ENCODE results near the gene DGLUCY. TPM values are rescaled to one million over a fixed set of nuclear protein-coding genes. Genes with fewer than 3 reads are reported as not detected.
"Not testable (repeated sequence)": the region's sequence is repeated elsewhere in the genome, so short reads cannot be mapped to it uniquely, and the experiment has no call there.

Gene DGLUCY
- total RNA-seq, 1 donor from 2014 or later = 20.1 TPM

DNA sequence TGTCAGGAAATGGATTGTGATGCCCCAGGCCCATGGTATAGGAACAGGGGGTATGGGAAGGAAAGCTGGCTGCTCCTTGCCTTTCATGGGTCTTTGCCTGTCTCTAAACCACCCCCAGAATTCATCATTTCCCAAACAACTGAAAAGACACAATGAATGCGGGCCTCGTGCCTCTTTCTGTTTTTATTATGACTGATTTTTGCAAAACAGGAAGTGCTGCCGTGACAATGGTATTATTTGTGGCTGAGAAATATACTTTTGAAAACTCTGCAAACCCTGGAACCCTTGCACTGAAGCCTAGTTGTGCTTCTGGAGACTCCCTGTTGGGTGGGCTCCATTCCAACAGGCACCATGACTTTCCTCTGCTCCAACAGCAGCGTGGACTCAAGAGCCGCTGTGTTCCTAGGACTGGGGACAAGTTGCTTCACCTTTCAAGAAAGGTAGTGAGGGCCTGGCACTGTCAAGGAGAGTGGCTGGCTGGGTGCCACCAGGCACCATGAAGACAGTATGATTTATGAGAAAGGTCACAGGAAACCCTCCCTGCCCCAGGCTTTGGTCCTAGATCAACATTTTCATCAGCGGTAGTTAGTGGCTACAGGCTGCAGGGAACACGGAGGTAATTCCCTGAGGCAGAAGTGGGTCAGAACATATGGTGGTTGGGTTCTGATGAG, 4.8 kb upstream of the DGLUCY start:
- DNase-seq = no peak

DNA sequence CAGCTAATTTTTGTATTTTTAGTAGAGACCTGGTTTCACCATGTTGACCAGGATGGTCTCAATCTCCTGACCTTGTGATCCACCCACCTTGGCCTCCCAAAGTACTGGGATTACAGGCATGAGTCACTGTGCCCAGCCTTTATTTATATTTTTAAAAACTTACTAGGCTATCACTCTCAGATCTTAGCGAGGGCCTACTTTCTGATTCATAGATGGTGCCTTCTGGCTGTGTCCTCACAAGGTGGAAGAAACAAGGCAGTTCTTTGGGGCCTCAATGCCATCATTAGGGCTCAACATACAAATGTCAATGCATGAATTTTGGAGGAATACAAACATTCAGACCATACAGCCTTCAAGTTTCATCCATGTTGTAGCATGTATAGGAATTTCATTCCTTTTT, 2.4 kb upstream of the DGLUCY start:
- no peak for DNase-seq

DNA sequence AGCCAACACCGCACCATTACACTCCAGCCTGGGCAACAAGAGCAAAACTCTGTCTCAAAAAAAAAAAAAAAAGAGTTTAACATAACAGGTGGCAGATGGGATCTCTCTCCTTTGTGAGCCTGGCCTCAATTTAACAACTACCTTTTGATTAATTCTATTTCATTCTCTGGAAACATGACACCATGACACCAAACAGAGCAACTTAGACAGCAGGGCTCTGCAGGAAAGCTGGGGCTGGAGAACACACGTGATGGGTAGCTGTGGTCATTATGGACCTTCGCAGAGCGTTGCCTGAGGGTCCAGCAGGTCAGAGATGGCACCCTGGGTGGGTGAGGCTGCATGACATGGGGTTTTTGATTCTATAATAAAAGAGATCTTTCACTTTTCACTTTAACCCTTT, 1.7 kb upstream of the DGLUCY start:
- DNase-seq = no peak

DNA sequence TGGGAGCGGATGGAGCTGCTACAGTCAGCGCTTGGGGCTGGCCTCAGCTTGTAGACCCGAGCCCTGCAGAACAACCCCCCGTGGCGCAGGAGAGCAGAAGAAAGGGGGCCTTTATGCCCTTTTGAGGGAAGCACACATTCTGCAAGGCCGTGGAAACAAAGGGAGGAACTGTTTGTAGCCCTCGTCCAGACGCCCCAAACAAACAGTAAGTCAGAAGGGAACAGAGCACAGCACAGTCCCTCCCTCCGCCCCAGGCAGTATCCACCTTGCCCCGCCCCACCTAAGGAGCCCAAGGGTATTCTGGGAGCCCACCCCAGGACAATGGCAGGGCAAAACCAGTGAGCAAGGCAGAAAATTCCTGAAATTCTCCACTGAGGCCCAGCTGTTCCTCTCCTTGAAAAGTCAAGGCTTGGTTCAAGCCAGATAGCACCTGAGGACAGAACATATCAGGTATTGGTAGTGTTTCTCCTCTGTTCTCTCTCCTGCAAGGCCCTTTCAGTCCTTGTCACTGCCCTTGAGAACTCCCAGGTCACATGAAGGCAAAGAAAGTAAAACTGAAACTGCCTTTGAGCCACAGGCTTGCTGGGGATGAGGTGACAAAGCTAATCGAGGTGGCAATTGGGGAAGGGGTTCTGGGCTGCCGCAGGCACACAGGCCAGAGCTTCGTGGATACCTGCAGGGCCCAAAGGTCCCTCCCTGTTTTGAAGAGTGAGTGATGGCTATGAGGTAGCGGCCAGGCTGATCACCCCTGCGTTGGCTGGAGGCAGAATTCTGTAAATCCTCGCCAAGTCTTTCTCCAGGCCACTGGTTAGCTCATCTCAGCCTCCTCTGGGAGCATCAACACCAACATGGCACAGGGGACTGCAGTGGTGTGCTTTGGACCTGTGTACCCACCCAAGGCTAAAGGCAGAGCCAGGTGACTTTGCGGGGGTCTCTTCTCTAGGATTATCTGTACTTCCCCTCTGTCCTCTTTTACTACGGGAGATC, 499 bp downstream of the DGLUCY start:
- peak; percentile 93 for DNase-seq

- no peak for DNase-seq
These were observed 2.3 kb downstream of the DGLUCY start for GRCh38 chr14:91115986-91116770.

DNA sequence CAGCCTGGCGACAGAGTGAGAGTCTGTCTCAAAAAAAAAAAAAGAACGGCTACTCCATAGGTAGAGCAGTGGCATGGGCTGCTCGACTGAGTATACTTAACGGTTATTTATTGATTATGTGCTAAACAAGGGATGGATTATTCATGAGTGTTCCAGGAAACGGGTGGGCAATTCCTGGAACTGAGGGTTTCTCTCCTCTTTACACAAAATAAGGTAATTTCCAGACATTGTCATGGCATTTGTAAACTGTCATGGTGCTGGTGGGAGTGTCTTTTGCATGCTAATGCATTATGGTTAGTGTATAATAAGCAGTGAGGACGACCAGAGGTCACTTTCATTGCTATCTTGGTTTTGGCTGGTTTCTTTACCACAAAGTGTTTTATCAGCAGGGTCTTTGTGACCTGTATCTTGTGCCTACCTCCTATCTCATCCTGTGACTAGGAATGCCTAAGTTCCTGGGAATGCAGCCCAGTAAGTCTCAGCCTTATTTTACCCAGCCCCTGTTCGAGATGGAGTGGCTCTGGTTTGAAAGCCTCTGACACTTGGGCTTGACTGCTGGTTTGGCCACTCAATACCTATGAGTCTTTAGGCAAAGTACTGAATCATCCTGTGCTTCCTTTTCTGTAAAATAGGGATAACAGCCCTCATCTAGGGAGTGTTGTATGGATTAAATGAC, 3.2 kb downstream of the DGLUCY start:
- no peak for DNase-seq

DNA sequence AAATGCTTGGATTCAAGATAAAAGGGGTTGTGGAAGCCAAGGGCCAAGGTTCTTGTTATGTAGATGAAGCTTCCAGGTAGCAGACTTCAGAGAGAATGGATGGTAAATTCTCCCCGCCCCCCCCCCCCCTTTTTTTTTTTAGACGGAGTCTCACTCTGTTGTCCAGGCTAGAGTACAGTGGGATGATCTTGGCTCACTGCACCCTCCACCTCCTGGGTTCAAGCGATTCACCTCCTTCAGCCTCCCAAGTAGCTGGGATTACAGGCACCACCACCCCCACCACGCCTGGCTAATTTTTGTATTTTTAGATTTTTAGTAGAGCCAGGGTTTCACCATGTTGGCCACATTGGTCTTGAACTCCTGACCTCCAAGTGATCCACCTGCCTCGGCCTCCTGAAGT, 4.1 kb downstream of the DGLUCY start:
- DNase-seq = no peak

GRCh38 chr14:91118511-91119068, 4.7 kb downstream of the DGLUCY start:
- no peak for DNase-seq

DNA sequence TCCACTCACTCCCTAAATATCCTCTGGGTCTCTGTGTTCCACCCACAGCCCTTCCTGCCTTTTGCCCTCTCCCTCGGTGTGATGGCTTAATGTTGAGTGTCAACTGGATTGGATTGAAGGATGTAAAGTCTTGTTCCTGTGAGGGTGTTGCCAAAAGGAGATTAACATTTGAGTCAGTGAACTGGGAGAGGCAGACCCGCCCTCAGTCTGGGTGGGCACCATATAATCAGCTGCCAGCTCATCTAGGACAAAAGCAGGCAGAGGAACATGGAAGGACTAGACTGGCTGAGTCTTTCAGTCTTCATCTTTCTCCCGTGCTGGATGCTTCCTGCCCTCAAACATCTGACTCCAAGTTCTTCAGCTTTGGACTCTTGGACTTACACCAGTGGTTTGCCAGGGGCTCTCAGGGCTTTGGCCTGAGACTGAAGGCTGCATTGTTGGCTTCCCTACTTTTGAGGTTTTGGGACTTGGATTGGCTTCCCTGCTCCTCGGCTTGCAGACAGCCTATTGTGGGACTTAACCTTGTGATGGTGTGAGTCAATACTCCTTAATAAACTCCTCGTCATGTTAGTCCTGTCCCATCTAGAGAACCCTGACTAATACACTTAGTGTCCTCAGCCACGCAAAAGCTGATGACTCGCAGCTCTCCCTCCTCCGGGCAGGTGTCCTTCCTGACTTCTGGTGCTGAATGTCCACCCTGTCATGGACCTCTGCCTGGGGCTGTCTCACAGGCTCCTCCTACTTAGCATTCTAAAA, 5.9 kb downstream of the DGLUCY start:
- DNase-seq = no peak

DNA sequence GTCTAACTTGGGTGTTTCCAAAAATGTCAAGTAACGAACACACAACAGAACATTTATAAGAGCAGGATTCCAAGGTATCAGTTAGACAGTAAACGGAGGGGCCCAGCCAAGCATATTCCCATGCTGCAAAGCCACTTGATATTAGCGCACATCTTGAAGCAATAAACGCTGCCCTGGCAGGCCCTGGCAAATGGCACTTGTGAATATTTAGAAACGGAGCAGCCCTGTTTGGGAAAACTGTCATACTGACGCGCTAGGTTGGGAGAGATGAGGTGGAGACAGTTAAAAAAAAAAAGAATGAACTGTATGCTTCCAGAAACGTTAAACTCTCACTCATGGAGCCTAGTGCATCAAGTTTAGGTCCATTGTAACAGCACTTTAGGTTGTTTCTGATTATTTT, 9.3 kb downstream of the DGLUCY start:
- no peak for DNase-seq

DNA sequence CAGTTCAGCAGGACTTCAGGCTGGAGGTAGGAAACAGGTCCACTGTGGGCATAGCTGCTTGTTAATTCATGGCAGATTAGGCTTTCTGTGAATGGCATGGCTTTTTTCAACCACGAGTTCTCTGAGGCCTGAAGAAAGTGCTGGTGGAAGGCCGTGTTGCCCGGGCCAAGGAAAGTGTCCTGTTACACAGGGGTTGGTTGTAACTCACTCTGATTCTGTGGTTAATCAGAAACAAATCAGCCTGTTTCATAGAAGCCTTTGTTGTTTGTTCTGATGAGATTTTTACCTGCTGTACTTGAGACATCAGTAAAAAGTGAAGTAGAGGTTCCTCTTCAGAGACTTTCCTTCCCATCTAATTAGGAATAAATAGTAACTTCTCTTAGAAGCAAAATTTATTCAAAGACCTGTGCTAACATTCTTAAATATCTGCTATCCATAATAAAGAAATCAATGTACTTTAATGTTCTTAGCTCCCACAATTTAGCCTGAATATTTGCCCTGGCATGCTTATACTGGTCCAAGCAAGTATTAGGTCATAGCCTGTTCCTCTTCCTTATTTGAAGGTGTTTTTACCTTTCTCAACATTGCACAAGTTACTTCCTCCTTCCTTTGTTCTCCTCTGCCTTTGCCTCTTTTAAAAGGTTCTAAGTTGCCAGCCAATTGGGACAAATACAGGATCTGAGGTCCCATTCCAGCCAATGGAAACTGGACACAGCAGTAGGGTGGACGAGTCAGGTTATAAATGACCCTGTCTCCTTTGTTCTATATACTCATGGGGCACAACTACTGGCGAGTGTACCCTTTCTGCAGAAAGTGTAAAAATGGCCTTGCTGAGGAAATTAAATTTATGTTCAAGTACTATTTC, 10.8 kb downstream of the DGLUCY start:
- DNase-seq = not testable (repeated sequence)

DNA sequence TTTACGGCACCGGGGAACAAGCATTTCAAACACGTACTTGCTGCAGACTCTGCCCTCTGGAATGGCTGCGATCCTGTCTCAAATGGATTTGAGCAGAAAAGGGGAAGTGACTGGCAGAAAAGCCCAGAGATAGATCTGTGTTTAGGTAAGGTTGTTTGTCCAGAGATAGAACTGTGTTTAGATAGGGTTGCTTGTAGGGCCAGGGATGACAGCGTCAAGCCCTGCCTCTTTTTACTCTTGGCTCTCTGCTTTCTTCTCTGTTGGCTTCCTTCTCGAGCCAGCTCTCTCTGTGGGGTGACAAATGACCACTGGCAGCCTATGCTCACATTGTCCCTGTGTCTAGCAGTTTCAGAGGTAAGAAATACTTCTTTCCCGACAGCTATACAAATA, 11.4 kb downstream of the DGLUCY start:
- DNase-seq = no peak

- no peak for DNase-seq
These were observed 11.9 kb downstream of the DGLUCY start for GRCh38 chr14:91125801-91126200.

- no peak for DNase-seq
These were observed 12.9 kb downstream of the DGLUCY start for GRCh38 chr14:91126761-91127160.

DNA sequence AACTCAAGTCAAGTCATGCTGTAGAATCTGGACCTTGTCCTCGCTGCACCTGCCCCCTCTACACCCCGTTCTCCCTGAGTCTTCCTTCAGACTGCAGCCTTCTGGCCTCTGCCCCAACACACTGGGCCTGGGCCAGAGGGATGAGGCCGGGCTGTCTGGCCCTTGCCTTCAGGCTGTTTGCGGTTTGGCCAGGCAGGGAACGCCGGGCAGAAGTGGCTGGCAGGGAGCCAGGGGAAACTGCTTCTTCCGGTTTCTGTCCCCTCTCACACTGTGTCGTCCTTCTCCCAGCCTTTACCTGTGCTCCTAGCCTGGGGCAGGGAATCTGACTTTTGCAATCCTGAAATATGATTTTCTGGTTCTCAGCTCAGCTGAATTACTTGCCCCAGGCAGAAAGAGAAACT, 13.5 kb downstream of the DGLUCY start:
- DNase-seq = no peak

DNA sequence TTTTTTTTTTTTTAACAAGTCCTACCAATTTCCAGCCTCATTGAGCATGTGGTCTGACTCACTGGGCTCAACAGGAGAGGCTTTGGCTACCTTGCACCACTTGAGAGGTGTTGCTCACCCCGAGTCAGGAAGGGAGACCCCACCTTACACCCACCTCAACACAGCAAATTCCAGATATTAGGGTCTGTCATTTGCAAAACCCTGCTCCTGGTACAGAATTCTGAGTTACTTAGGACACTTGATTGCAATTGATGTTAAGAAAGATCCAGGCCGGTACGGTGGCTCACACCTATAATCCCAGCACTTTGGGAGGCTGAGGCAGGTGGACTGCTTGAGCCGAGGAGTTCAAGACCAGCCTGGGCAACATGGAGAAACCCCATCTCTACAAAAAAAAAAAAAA, 14.1 kb downstream of the DGLUCY start:
- DNase-seq = no peak

GRCh38 chr14:91128699-91129098, 14.8 kb downstream of the DGLUCY start:
- no peak for DNase-seq

GRCh38 chr14:91129261-91129660, 15.4 kb downstream of the DGLUCY start:
- no peak for DNase-seq

GRCh38 chr14:91135039-91135438, 21.2 kb downstream of the DGLUCY start:
- DNase-seq = no peak

Data from occipital lobe (tissue), 2 donors.